GM13977 (cell line): Measurements from ENCODE around the gene APPBP2.
"Not testable (repeated sequence)": the region's sequence is repeated elsewhere in the genome, so short reads cannot be mapped to it uniquely, and the experiment has no call there.

Experiments
- DNase-seq: peaks from one replicate; pipeline ENCODE4 v3.0.0; 2012; ENCODE audit warnings: low spot score
- CTCF ChIP-seq: IDR thresholded peaks from 2 replicates; pipeline ENCODE4 v1.5.1; 2012; ENCODE audit warnings: mild to moderate bottlenecking, control low read depth; ENCODE audit not compliant: insufficient read depth; ENCODE audit errors: extremely low read depth, missing control alignments
- in situ Hi-C: fragments of 300-500 bp; cut with MboI; formaldehyde crosslinking; loops from one replicate; pipeline ENCODE4 v1.12.0; 2022; ENCODE audit warnings: low sequenced_read_pairs, low pct_unique_long_range_greater_than_20kb, mixed read lengths, inconsistent platforms; ENCODE audit not compliant: unreplicated experiment

Gene APPBP2

GRCh38 chr17:60426596-60426995 is 99.4 kb downstream of the APPBP2 start:
- TF ChIP-seq CTCF = no peak
- no peak for DNase-seq
- in situ Hi-C loops = no loop called here

- in situ Hi-C loops = no loop called here
- no peak for DNase-seq
- no peak for TF ChIP-seq CTCF
Observed at GRCh38 chr17:60425626-60426025, 100.4 kb downstream of the APPBP2 start.

DNA sequence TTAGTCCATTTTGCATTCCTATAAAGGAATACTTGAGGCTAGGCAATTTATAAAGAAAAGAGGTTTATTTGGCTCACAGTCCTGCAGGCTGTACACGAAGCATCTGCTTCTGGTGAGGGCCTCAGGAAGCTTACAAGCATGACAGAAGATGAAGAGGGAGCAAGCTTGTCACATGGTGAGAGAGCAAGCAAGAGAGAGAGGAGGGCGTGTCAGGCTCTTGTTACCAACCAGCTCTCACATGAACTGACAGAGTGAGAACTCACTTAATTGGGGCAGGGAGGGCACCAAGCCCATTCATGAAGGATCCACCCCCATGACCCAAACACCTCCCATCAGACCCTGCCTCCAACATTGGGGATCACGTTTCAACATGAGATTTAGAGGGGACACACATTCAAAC is 102.2 kb downstream of the APPBP2 start:
- DNase-seq = no peak
- in situ Hi-C loops = loop anchor here (25.0 kb wide), 1 partner anchor 287 kb away; the partner anchor contains the start of gene CA4
- TF ChIP-seq CTCF = no peak

GRCh38 chr17:60422162-60422665 is 103.8 kb downstream of the APPBP2 start, which contains the start of gene CHCT1:
TSS of gene CHCT1 (plus strand) at chr17:60422489. CDS start at chr17:60422593, 104 bp downstream.
- no peak for TF ChIP-seq CTCF
- in situ Hi-C loops = loop anchor here (25.0 kb wide), 1 partner anchor 285 kb away; the partner anchor contains the start of gene CA4
- no peak for DNase-seq

GRCh38 chr17:60421273-60422161 is 104.5 kb downstream of the APPBP2 start:
- peak; percentile 91 for TF ChIP-seq CTCF
- in situ Hi-C loops = loop anchor here (25.0 kb wide), 1 partner anchor 284 kb away; the partner anchor contains the start of gene CA4
- DNase-seq = peak; percentile 87

DNA sequence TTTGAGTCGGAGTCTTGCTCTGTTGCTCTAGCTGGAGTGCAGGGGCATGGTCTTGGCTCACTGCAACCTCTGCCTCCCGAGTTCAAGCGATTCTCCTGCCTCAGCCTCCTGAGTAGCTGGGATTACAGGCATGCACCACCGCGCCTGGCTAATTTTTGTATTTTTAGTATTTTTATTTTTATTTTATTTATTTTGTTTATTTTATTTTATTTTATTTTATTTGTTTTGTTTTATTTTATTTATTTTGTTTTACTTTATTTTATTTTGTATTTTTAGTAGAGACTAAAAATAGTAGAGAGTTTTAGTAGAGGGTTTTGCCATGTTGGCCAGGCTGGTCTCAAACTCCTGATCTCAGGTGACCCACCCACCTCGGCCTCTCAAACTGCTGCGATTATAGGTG is 106.2 kb downstream of the APPBP2 start:
- DNase-seq = not testable (repeated sequence)
- in situ Hi-C loops = loop anchor here (25.0 kb wide), 1 partner anchor 283 kb away; the partner anchor contains the start of gene CA4

GRCh38 chr17:60419003-60419402 is 107.0 kb downstream of the APPBP2 start:
- not testable (repeated sequence) for DNase-seq
- in situ Hi-C loops = loop anchor here (25.0 kb wide), 1 partner anchor 282 kb away; the partner anchor contains the start of gene CA4
